ENCODE data around the gene NMNAT2.

DNA sequence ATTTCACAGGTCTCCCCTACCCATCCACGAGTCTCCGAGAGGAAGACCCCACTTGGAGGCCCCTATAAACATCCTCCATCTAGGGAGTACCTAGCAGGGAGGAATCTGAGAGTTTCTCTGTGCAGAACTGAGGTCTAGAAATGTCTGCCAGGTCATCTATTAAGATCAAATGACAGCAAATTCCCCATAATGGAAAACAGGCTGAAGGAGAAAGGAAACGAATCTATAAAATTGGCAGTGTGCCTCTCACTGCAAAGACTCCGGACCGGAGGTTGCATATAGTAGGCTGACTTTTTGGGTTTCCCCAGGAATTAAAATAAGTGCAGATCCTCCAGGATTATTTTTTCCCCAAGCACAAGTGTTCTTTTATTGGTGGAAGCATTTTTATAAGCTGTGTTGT lies 57.7 kb downstream of the NMNAT2 start:
- TF ChIP-seq POLR2A (IDR thresholded peaks at IDR 0.05), result no peak
- TF ChIP-seq EP300 (IDR thresholded peaks at IDR 0.05), result no peak
- TF ChIP-seq, protein P1, sequence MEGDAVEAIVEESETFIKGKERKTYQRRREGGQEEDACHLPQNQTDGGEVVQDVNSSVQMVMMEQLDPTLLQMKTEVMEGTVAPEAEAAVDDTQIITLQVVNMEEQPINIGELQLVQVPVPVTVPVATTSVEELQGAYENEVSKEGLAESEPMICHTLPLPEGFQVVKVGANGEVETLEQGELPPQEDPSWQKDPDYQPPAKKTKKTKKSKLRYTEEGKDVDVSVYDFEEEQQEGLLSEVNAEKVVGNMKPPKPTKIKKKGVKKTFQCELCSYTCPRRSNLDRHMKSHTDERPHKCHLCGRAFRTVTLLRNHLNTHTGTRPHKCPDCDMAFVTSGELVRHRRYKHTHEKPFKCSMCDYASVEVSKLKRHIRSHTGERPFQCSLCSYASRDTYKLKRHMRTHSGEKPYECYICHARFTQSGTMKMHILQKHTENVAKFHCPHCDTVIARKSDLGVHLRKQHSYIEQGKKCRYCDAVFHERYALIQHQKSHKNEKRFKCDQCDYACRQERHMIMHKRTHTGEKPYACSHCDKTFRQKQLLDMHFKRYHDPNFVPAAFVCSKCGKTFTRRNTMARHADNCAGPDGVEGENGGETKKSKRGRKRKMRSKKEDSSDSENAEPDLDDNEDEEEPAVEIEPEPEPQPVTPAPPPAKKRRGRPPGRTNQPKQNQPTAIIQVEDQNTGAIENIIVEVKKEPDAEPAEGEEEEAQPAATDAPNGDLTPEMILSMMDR (IDR thresholded peaks at IDR 0.05), result no peak

All from upper lobe of left lung (tissue), 4 donors.